GM18505 (cell line): Measurements from ENCODE around the gene KLRF1.

ENCODE experiments used
- ATAC-seq: cut with Tn5 transposase; IDR thresholded peaks from one replicate; pipeline ENCODE4 v1.9.1; 2021; ENCODE audit not compliant: unreplicated experiment
- POLR2A ChIP-seq: IDR thresholded peaks from 4 replicates; pipeline ENCODE4 v1.6.1; 2011; ENCODE audit warnings: borderline replicate concordance; ENCODE audit not compliant: insufficient read depth, insufficient read length; ENCODE audit errors: extremely low read depth

The KLRF1 gene, protein sequence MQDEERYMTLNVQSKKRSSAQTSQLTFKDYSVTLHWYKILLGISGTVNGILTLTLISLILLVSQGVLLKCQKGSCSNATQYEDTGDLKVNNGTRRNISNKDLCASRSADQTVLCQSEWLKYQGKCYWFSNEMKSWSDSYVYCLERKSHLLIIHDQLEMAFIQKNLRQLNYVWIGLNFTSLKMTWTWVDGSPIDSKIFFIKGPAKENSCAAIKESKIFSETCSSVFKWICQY

DNA sequence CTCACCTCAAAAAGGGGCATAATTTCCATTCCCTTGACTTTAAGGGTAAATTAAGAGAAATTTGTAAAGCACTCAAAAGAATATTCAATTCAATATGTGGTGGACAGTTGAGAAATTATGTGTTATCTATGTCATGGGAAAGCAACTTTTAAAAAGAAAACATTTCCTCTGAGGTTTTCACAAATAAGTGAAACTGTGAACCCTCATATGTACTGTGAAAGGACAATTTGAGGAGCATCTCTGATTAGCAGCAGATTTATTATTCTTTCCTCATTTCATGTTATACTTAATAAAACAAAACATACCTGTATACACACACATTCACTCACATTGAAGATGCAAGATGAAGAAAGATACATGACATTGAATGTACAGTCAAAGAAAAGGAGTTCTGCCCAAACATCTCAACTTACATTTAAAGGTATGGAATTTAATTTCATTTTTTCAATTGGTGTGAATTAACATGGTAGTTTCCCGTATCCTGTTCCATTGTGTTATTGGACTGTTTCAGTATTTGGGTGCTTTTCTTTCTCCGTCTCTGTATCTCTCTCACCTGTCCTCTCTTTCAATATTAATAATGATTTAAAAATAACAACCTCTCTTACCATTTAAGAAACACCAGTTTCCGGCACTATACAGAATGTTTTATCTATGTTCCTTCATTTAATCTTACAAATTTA is at the start of gene KLRF1:
TSS of gene KLRF1 (plus strand) at position 273 of the 680 bp plus-strand sequence. CDS start at position 337, 64 bp downstream.
- ATAC-seq: no peak
- no peak for TF ChIP-seq POLR2A

DNA sequence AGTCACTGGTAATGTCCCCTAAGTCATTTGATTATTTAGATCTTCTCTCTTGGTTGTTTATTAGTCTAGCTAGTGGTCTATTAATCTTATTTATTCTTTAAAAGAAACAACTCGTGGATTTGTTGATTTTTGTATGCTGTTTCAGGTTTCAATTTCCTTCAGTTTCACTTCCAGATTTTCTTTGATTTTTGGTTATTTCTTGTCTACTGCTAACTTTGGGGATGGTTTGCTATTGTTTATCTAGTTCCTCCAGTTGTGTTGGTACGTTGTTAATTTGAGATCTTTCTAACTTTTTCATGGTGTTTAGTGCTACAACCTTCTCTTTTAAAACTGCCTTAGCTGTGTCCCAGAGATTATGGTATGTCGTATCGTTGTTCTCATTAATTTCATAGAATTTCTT is 48.1 kb upstream of the KLRF1 start:
- no peak for ATAC-seq
- no peak for TF ChIP-seq POLR2A

DNA sequence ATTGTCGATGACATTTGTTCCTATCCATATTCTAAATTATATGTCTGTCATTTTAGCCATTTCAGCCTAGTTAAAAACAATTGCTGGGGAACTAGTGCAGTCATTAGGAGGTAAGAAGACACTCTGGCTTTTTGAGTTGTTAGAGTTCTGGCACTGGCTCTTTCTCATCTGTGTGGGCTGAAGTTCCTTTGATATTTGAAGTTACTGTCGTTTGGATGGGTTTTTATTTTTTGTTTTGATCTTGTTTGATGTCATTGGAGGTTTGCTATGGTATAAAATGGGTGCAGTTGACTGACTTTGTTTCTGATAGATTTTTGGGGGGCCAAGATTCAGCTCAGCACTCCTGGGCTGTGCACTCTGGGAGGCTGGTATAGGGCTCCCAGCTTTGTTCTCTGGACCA is 45.9 kb upstream of the KLRF1 start:
- ATAC-seq: no peak

DNA sequence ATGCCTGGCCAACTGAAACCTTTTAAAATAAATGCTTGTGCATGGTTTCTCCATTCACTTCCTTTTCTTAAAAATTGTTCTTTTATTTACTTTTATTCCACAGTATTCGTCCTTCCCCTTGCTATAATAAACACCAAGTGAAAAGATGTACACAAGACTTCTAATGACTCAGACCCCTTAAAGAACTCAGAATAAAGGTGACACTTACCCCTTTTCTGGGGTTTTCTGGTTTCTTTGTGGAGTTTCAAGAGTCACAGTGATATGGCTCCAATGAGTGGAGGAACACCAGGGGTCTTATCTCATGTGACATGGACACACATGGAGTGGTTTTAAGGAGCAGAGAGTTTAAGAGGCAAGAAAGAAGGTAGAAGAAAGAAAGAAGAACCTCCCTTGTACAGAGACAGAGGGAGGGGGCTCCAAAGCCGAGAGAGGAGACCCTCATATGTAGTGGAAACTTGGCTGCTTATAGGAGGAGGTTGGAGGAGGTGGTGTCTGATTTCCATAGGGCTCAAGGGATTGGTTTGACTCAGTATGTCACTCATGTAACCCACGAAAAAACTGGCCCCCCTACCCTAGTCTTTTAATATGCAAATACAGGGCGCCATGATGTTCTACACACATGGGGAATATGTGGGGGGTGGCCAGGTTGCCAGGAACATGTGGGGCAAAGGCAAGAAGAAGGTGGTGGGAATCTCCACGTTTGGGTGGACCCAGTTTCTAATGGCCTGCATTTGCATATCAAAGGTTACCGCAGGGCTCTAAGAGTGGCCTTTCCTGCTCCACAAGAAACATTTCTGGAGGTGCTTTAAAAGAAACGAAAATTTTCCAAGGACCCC is 44.5 kb upstream of the KLRF1 start:
- ATAC-seq: no peak
- TF ChIP-seq POLR2A: no peak

More for the DNA sequence above, 45.9 kb upstream of the KLRF1 start:
- TF ChIP-seq POLR2A: no peak

DNA sequence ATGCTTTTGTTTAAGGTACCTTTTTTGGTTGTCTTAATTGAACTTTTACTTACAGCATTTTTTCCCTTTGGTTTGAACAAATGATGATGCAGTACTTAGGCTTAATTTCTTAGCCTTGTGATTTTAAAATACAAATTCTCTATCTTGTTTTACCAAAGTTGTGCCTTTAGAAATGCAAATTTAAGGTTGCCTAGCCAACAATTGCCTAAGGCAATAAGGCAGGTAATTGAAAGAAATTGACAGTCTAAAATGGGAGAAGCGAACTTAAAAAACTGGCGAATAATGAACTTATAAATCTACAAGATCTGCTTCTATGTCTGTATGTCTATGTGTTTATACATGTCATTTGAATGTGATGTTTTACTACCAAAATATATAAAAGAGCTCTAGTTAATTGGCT is 43.0 kb upstream of the KLRF1 start:
- ATAC-seq: no peak
- no peak for TF ChIP-seq POLR2A

DNA sequence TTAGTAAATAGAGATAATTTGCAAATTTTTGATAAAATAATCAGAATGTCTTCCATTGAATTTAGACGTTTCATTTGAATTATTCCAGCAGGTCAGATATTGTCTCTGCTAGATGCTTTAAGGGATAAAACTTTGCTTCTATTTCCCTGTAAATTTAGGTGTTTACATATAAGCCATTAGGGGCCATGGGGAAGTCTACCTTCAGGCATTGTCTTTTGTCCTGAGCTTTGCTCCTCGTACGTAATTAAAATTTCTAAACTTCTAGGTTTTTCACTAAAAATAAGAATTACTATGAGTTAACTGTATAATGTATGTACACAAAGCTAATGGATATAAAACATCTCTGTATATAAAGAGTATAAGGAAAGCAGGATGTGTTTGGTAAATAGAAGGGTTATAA is 42.5 kb upstream of the KLRF1 start:
- no peak for ATAC-seq
- TF ChIP-seq POLR2A: no peak

DNA sequence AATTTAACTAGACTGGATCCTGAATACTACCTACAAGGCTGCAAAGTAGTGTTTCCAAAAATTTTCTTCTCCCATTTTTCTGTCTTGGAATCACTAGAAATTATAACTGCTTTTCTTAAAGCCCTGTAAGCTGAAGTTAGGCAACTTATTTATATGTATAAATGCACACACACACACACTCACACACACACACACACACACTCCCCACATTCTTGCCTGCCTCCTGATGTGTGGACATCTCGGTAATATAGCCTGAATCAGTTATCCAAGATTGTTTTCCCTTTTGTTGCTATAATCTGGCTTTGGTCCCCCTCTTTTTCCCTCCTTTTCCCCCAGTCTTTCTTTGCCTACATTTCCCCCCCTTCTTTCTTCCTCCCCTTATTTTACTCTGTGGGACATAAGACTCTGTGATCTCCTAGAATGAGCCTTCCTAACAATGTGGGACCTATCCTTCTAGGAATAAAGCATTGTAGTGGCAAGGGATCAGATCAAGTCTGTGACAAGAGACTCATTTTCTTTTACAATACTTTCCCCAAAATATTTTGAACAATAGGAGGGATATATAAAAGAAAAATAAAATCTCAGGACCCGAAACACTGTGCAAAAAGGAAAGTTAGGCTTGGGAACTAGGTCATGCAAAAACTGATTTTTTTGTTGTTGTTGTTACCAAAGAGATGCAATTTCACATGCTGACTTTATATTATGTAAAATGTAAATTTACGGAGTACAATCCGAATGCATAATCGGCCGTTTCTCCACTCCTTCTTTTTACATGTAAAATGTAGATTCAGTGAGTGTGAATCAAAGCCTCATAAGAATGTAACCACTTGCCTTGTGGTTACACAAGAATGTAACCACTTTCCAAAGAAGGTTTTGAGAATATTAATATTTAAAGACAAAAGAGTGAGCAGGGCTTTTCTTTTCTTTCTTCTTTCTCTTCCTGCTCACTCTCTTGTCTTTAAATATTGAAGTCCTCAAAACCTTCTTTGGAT is 40.3 kb upstream of the KLRF1 start:
- no peak for TF ChIP-seq POLR2A
- ATAC-seq: no peak

DNA sequence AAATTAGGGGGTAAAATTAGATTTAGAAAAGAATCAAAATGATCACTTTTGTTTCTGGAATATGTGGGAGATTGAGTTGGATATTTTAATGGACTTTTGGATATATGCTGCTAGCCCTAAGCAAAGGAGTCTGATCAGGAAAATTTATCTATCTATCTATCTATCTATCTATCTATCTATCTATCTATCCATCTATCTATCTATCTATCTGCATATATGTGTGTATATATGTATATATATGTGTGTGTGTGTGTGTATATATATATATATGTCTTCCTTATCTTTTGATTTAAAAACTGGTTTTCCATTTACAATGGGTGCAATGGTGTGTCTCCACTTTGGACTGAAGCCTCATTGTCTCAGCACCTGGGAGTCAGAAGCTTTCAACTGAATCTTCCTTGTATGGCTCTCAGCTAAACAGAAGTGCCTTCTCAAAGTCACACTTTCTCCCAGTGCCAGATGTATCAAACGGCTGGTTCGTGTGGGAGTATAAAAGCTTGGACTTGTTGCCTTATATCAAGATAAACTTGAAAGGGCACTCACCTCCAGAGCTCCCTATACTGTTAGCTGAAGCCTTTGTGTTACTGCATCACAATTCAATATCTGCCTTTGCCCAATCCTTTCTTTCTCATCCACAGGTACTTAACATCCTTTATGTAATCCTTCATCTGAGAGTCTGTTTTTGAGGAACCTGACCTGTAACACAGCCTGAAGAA is 34.9 kb upstream of the KLRF1 start:
- no peak for TF ChIP-seq POLR2A
- no peak for ATAC-seq

DNA sequence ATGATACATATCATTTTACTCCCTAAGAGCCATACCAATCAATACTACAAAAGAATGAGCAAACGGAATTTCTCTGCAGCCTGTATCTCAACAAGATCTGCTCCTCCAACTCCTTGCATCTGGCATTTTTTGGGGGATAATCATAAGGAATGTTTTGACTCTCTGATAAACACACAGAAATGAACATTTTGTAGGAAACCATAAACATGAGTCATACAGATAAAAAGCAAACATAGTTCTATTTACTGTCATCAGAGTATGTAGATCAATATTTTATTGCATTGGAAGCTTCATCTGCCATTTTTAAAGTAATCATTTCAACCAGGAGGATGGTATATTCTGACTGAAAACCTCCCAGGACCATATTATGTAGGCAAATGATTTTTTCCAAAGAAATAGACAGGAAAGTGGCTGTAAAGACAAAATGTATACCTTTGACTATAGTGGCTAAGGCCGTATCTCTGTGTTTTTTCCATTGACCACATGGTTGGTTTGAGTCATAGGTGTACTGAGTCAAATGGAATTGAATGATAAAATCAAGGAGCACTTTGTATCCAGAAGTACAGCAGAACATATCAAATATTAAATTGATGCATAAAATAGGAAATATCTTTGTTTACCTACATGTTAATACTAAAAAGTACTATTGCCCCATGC is 34.2 kb upstream of the KLRF1 start:
- no peak for TF ChIP-seq POLR2A
- no peak for ATAC-seq

DNA sequence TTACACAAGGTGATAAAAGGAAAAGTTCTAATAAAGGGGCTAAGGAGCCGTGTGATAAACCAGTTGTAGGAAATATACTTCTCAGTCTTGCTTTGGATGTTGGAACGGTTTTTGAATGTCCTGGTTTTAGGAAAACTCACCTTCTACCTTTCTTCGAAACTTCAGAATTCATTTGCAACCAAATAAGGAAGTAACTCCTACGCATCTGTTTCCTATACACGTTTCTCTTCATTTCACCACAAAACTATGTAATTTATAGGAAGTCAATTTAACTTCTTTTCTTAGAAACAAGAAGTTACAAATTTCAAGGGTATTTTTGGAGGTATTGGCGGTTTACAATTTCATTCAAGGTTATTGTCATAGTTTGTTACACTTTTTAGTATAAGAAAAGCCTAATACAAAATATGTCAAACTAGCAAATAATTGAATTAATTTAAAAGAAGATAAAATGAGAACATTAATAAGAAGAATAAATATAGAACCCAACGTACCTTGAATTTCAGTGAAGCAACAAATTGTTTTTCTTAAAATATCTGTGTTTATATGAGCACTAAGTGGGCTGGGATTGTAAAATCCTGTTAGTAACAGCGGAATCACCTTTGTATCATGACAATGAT is 33.4 kb upstream of the KLRF1 start:
- TF ChIP-seq POLR2A: no peak
- no peak for ATAC-seq

DNA sequence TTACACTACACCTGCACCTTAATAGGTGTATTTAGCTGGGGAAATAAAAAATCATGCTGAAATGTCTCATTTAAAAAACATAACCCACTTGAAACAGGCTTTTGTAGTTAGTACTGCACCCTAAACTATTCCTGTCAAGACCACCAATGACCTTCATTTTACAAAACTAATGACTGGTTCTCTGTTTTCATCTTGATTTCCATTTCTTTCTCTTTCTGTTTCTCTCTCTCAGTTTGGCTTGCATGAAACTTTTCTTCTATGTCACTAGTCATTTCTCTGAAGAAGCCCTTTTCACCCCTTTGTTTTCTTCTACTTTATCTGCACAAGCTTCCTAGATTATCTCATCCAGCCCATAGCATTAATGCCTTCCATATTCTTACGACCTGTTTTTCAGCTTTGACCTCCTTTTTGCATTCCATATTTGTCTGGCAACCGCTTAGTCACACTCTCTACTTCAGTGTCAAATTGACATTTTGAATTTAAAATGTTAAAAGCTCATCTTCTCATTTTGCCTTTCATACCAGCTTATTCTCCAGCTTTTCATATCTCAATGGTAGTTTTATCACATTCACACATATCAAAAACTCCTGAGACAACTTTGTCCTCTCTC is 32.7 kb upstream of the KLRF1 start:
- TF ChIP-seq POLR2A: no peak
- ATAC-seq: no peak
